NCI-H128 (cell line): Measurements from ENCODE around the gene SLC34A1.

ENCODE experiments used
- DNase-seq: peaks from one replicate; lab custom pipeline; 2025; ENCODE audit not compliant: unreplicated experiment; lab: John Stamatoyannopoulos, UW

SLC34A1 gene

GRCh38 chr5:177386542-177386941, 2.3 kb downstream of the SLC34A1 start:
- no peak for DNase-seq

- DNase-seq: no peak
These were observed 3.2 kb downstream of the SLC34A1 start for GRCh38 chr5:177387405-177387804.

GRCh38 chr5:177388521-177389052, 4.4 kb downstream of the SLC34A1 start:
- no peak for DNase-seq

GRCh38 chr5:177389241-177390169, 5.3 kb downstream of the SLC34A1 start:
- no peak for DNase-seq

GRCh38 chr5:177390363-177391300, 6.4 kb downstream of the SLC34A1 start:
- peak; percentile 37 for DNase-seq

- no peak for DNase-seq
These were observed 8.5 kb downstream of the SLC34A1 start for GRCh38 chr5:177392765-177393164.

- no peak for DNase-seq
These were observed 9.1 kb downstream of the SLC34A1 start for GRCh38 chr5:177393206-177393765.

- no peak for DNase-seq
These were observed 9.8 kb downstream of the SLC34A1 start for GRCh38 chr5:177393990-177394389.

GRCh38 chr5:177396078-177396477, 11.8 kb downstream of the SLC34A1 start:
- DNase-seq: no peak

GRCh38 chr5:177396807-177397206, 12.6 kb downstream of the SLC34A1 start:
- DNase-seq: no peak

GRCh38 chr5:177397875-177398390, 13.7 kb downstream of the SLC34A1 start:
- DNase-seq: no peak

GRCh38 chr5:177399997-177400868, 16.0 kb downstream of the SLC34A1 start, which contains the start of gene PFN3:
Gene PFN3 (minus strand): TSS chr5:177400661. CDS start chr5:177400576, 85 bp downstream.
- no peak for DNase-seq

GRCh38 chr5:177402271-177403043, 18.2 kb downstream of the SLC34A1 start:
- DNase-seq: peak; percentile 69

- DNase-seq: peak; percentile 4
These were observed 19.0 kb downstream of the SLC34A1 start for GRCh38 chr5:177403102-177403791.

- DNase-seq: peak; percentile 44
These were observed 19.8 kb downstream of the SLC34A1 start for GRCh38 chr5:177403792-177404640.

GRCh38 chr5:177404641-177405179, 20.5 kb downstream of the SLC34A1 start:
- no peak for DNase-seq

- no peak for DNase-seq
These were observed 21.1 kb downstream of the SLC34A1 start for GRCh38 chr5:177405312-177405711.
